Measurements from ENCODE around the gene TMEM178B. TPM values are rescaled to one million over a fixed set of nuclear protein-coding genes. Genes with fewer than 3 reads are reported as not detected.

TMEM178B gene
- total RNA-seq, 2 donors from 2014 or later = 1.7 to 4.1 TPM

- H3K9me3 Mint-ChIP-seq = no peaks in the 10 kb centered on the region
- no peaks in the 10 kb centered on the region for H3K27me3 ChIP-seq (ENCODE audit: control insufficient read depth, insufficient read depth, low read length, poor library complexity, severe bottlenecking)
- H3K27ac Mint-ChIP-seq = no peak overlapping the region
- 94 to 100% methylated on average over 1 of the region's 1 CpG for WGBS, 2 experiments (ENCODE audit: insufficient coverage in 1 of 2, insufficient read length in 1 of 2)
- H3K4me3 Mint-ChIP-seq = no peak overlapping the region
- H3K36me3 ChIP-seq (ENCODE audit: control insufficient read depth, insufficient read depth, low read length) = no peaks in the 10 kb centered on the region
- H3K4me1 ChIP-seq (ENCODE audit: control insufficient read depth, insufficient read depth, low read length) = no peaks in the 10 kb centered on the region
- DNase-seq = no peak
- no peak overlapping the region for H3K9ac ChIP-seq (ENCODE audit: extremely low read depth, low read length, poor library complexity, severe bottlenecking)
- no peaks in the 10 kb centered on the region for H3K36me3 Mint-ChIP-seq (ENCODE audit: low read depth)
- no peaks in the 10 kb centered on the region for H3K4me1 Mint-ChIP-seq
- no peaks in the 10 kb centered on the region for H3K9me3 ChIP-seq (ENCODE audit: control insufficient read depth, low read length)
- H3K27ac ChIP-seq (ENCODE audit: low read depth, low read length) = no peak overlapping the region
- H3K27me3 Mint-ChIP-seq (ENCODE audit: insufficient read depth) = no peaks in the 10 kb centered on the region
- H3K4me3 ChIP-seq (ENCODE audit: low read length) = no peak overlapping the region
- TF ChIP-seq CTCF (conservative IDR thresholded peaks at IDR 0.05) = no peak
These were observed 411.0 kb downstream of the TMEM178B start for GRCh38 chr7:141484907-141485306.

- H3K9me3 Mint-ChIP-seq = no peaks in the 10 kb centered on the region
- no peak overlapping the region for H3K4me3 Mint-ChIP-seq
- Histone ChIP-seq H3K9me3 (ENCODE audit: control insufficient read depth, low read length) (no peaks in the 10 kb centered on the region), H3K4me3 (ENCODE audit: low read length) (no peak overlapping the region), H3K4me1 (ENCODE audit: control insufficient read depth, insufficient read depth, low read length) (no peaks in the 10 kb centered on the region), H3K27me3 (ENCODE audit: control insufficient read depth, insufficient read depth, low read length, poor library complexity, severe bottlenecking) (no peaks in the 10 kb centered on the region), H3K36me3 (ENCODE audit: control insufficient read depth, insufficient read depth, low read length) (no peaks in the 10 kb centered on the region), H3K9ac (ENCODE audit: extremely low read depth, low read length, poor library complexity, severe bottlenecking) (no peak overlapping the region), H3K27ac (ENCODE audit: low read depth, low read length) (no peak overlapping the region)
- H3K27ac Mint-ChIP-seq = no peak overlapping the region
- no peaks in the 10 kb centered on the region for H3K36me3 Mint-ChIP-seq (ENCODE audit: low read depth)
- DNase-seq = no peak
- WGBS, 2 experiments (ENCODE audit: insufficient coverage in 1 of 2, insufficient read length in 1 of 2) = 90 to 93% methylated on average over 3 of the region's 3 CpGs
- H3K4me1 Mint-ChIP-seq = no peaks in the 10 kb centered on the region
- TF ChIP-seq CTCF (conservative IDR thresholded peaks at IDR 0.05) = peak; percentile 16
- H3K27me3 Mint-ChIP-seq (ENCODE audit: insufficient read depth) = no peaks in the 10 kb centered on the region
These were observed 413.1 kb downstream of the TMEM178B start for GRCh38 chr7:141486959-141487358.

GRCh38 chr7:141490474-141490873 is 416.6 kb downstream of the TMEM178B start:
- Histone ChIP-seq H3K36me3 (ENCODE audit: control insufficient read depth, insufficient read depth, low read length) (no peaks in the 10 kb centered on the region), H3K27ac (ENCODE audit: low read depth, low read length) (no peak overlapping the region), H3K27me3 (ENCODE audit: control insufficient read depth, insufficient read depth, low read length, poor library complexity, severe bottlenecking) (no peaks in the 10 kb centered on the region), H3K4me1 (ENCODE audit: control insufficient read depth, insufficient read depth, low read length) (no peaks in the 10 kb centered on the region), H3K4me3 (ENCODE audit: low read length) (no peak overlapping the region), H3K9ac (ENCODE audit: extremely low read depth, low read length, poor library complexity, severe bottlenecking) (no peak overlapping the region), H3K9me3 (ENCODE audit: control insufficient read depth, low read length) (no peaks in the 10 kb centered on the region)
- no peak overlapping the region for H3K4me3 Mint-ChIP-seq
- H3K9me3 Mint-ChIP-seq = no peaks in the 10 kb centered on the region
- H3K4me1 Mint-ChIP-seq = no peaks in the 10 kb centered on the region
- H3K27ac Mint-ChIP-seq = no peak overlapping the region
- TF ChIP-seq CTCF (conservative IDR thresholded peaks at IDR 0.05) = no peak
- no peak for DNase-seq
- no peaks in the 10 kb centered on the region for H3K27me3 Mint-ChIP-seq (ENCODE audit: insufficient read depth)
- H3K36me3 Mint-ChIP-seq (ENCODE audit: low read depth) = no peaks in the 10 kb centered on the region
- 73 to 81% methylated on average over 2 of the region's 2 CpGs for WGBS, 2 experiments (ENCODE audit: insufficient coverage in 1 of 2, insufficient read length in 1 of 2)
